Breast epithelium (tissue), 3 donors: ENCODE measurements around the gene AGER.
"Not testable (repeated sequence)": the region's sequence is repeated elsewhere in the genome, so short reads cannot be mapped to it uniquely, and the experiment has no call there.

ENCODE experiments used
- CTCF ChIP-seq, 3 donors: fragments of 450-650 bp; IDR thresholded peaks; one replicate each; pipeline ENCODE4 v1.5.1; 2016 to 2017; ENCODE audit warnings: antibody characterized with exemption in 3 of 3, mild to moderate bottlenecking in 3 of 3, moderate library complexity in 3 of 3
- POLR2A ChIP-seq: fragments of 450-650 bp; IDR thresholded peaks from one replicate; pipeline ENCODE4 v1.6.1; 2016; ENCODE audit warnings: antibody characterized with exemption, mild to moderate bottlenecking, moderate library complexity
- POLR2AphosphoS5 ChIP-seq, 3 donors: sonication (generic); formaldehyde crosslinking; IDR thresholded peaks; one replicate each; pipeline ENCODE4 v1.6.1; 2017; ENCODE audit warnings: antibody characterized with exemption in 3 of 3

- not testable (repeated sequence) for TF ChIP-seq CTCF (IDR thresholded peaks at IDR 0.05); POLR2AphosphoS5 (IDR thresholded peaks at IDR 0.05); POLR2A
Observed at GRCh38 chr6:32211432-32211831, 27.4 kb upstream of the AGER start.
